ENCODE measurements around the gene TMEM163. TPM values are rescaled to one million over a fixed set of nuclear protein-coding genes. Genes with fewer than 3 reads are reported as not detected.

TMEM163 gene
- total RNA-seq, 6 donors from 2014 or later, result 19.3 to 71.6 (median 26.7) TPM

DNA sequence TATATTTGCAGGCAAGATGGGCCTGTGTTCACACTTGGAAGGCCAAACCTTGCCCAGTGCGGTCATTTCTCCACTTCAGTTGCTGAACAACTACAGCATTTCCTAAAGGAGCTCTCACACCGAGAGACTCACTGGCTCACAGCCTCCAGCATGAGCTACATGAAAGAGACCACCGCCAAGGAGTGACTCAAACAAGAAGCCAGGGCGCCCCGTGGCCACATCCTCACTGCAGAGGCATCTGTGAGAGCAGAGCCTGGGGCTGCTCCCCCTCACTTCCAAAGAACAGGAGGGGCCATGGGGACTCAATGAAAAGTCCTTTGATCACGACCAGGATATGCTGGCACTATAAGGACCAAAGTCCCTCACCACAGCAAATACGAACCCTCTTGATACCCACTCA lies 50.0 kb downstream of the TMEM163 start:
- Histone ChIP-seq H3K9me3 (no peaks in the 10 kb centered on the region), H3K27ac (peak overlapping the region; percentile 59 to 87 (median 78)), H3K27me3 (no peaks in the 10 kb centered on the region), H3K4me3 (no peak overlapping the region), H3K36me3 (no peaks in the 10 kb centered on the region), H3K4me1 (peaks cover 0 to 47% (median 27%) of the 10 kb centered on the region in 4 donors)
- ATAC-seq (ENCODE audit: low FRiP score in 2 of 2) (peak; percentile 22 to 42), DNase-seq (peak; percentile 33 to 82)
- no peak for TF ChIP-seq EP300 (IDR thresholded peaks at IDR 0.05)
- TF ChIP-seq, protein P1, sequence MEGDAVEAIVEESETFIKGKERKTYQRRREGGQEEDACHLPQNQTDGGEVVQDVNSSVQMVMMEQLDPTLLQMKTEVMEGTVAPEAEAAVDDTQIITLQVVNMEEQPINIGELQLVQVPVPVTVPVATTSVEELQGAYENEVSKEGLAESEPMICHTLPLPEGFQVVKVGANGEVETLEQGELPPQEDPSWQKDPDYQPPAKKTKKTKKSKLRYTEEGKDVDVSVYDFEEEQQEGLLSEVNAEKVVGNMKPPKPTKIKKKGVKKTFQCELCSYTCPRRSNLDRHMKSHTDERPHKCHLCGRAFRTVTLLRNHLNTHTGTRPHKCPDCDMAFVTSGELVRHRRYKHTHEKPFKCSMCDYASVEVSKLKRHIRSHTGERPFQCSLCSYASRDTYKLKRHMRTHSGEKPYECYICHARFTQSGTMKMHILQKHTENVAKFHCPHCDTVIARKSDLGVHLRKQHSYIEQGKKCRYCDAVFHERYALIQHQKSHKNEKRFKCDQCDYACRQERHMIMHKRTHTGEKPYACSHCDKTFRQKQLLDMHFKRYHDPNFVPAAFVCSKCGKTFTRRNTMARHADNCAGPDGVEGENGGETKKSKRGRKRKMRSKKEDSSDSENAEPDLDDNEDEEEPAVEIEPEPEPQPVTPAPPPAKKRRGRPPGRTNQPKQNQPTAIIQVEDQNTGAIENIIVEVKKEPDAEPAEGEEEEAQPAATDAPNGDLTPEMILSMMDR (IDR thresholded peaks at IDR 0.05), result no peak
- peak in 1 of 4 donors; percentile 13 for TF ChIP-seq POLR2A (IDR thresholded peaks at IDR 0.05)
- peak in 1 of 2 donors; percentile 42 for TF ChIP-seq POLR2AphosphoS5 (IDR thresholded peaks at IDR 0.05)
- 45 to 60% methylated on average over 7 of the region's 7 CpGs for WGBS, 2 donors

DNA sequence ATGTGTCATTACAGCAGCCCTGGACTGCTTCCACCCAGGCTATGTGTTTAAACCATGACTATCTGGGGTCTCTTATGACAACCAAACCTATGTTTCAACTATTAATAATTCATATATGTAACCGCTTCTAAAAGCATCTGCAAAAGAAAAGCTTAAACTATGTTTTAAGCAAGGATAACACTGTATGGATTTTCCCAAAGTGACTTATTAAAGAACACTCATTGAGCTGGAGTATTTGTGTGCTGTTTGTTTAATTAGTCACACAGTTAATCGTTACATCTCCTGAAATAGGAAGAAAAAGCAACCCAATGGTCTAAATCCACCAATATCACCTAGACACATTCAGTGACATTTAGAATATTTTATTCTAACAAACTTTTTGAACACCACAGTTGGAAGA lies 51.3 kb downstream of the TMEM163 start:
- peak overlapping the region in 3 of 4 donors; percentile 77 to 87 (median 78) for H3K27ac ChIP-seq
- TF ChIP-seq, protein P1 (IDR thresholded peaks at IDR 0.05), result no peak
- peak in 1 of 4 donors; percentile 61 for TF ChIP-seq EP300 (IDR thresholded peaks at IDR 0.05)
- TF ChIP-seq POLR2AphosphoS5 (IDR thresholded peaks at IDR 0.05), result no peak
- H3K36me3 ChIP-seq, result no peaks in the 10 kb centered on the region
- ATAC-seq (ENCODE audit: low FRiP score in 2 of 2) (no peak), DNase-seq (no peak)
- WGBS, 2 donors, result 67 to 82% methylated on average over 2 of the region's 2 CpGs
- peaks cover 0 to 47% (median 27%) of the 10 kb centered on the region in 4 donors for H3K4me1 ChIP-seq
- no peaks in the 10 kb centered on the region for H3K27me3 ChIP-seq
- H3K4me3 ChIP-seq, result no peak overlapping the region
- H3K9me3 ChIP-seq, result no peaks in the 10 kb centered on the region

DNA sequence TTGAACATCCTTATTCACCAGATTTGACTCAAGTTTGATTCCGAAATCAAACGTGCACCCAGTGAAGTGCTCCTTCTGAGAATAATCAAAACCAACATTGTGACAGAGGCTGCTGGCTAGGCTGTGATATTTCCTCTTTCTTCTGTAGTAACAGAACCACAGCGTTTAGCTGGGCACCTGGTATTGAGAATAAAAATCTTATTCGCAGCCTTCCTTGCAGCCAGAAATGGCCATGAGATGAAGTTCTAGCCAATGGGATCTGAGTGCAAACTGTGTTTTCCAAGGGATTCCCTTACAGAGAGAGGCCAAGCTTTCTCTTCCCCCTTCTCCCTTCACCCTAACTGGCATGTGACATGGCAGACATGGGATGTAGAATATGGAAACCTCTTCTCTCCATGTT lies 51.7 kb downstream of the TMEM163 start:
- Histone ChIP-seq H3K4me1 (peaks cover 0 to 47% (median 27%) of the 10 kb centered on the region in 4 donors), H3K4me3 (no peak overlapping the region), H3K9me3 (no peaks in the 10 kb centered on the region), H3K36me3 (no peaks in the 10 kb centered on the region), H3K27me3 (no peaks in the 10 kb centered on the region), H3K27ac (peak overlapping the region in 3 of 4 donors; percentile 56 to 78 (median 60))
- DNase-seq (no peak), ATAC-seq (ENCODE audit: low FRiP score in 2 of 2) (no peak)
- no peak for TF ChIP-seq POLR2A (IDR thresholded peaks at IDR 0.05)
- TF ChIP-seq POLR2AphosphoS5 (IDR thresholded peaks at IDR 0.05), result no peak
- TF ChIP-seq EP300 (IDR thresholded peaks at IDR 0.05), result no peak
- TF ChIP-seq, protein P1 (IDR thresholded peaks at IDR 0.05), result no peak
- WGBS, 2 donors, result 63 to 64% methylated on average over 4 of the region's 4 CpGs

DNA sequence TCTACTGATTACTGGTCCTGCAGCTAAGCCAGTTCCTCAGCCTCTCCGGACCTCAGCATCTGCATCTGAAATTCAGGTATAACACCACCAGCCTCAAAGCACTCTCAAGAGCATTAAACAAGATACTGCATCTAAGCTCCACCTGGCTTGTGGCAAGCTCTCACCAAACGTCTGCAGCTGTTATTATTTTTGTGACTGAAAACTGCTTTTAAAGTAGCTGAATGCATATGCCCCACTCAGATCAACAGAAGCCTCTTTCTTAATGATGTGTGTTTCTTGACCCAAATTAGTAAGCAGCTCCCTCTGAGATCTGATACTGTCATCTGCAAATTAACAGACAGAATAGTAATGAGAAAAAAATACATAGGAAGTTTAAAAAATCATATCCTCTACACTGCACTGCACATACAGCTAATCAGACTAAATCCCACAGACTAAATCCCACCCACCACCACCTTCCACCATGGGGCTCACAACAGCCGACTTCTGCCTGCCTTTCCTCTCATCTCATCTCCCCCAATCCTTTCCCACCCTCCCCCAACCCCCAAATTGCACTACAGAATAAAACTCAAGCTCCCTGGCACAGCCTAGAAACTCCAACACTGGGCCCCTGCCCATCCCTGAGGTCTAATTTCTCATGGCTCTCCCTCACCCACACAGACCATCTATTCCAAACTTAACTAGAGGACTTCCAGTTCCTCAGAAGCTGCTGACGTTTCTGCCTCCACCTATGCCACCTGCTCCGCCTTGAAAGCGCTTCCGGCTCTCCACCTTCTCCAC lies 52.9 kb downstream of the TMEM163 start:
- H3K27me3 ChIP-seq, result no peaks in the 10 kb centered on the region
- no peak for TF ChIP-seq EP300 (IDR thresholded peaks at IDR 0.05)
- no peak for TF ChIP-seq POLR2A (IDR thresholded peaks at IDR 0.05)
- TF ChIP-seq, protein P1 (IDR thresholded peaks at IDR 0.05), result no peak
- no peak for TF ChIP-seq POLR2AphosphoS5 (IDR thresholded peaks at IDR 0.05)

More for the DNA sequence above, 52.9 kb downstream of the TMEM163 start:
- no peak for DNase-seq
- H3K4me3 ChIP-seq, result no peak overlapping the region
- 75 to 81% methylated on average over 7 of the region's 7 CpGs for WGBS, 2 donors
- H3K9me3 ChIP-seq, result no peaks in the 10 kb centered on the region
- peak overlapping the region in 1 of 4 donors; percentile 11 for H3K27ac ChIP-seq
- peaks cover 0 to 39% (median 21%) of the 10 kb centered on the region in 4 donors for H3K4me1 ChIP-seq
- H3K36me3 ChIP-seq, result no peaks in the 10 kb centered on the region
- ATAC-seq (ENCODE audit: low FRiP score in 2 of 2), result no peak
